C4-2B (cell line): ENCODE results near the gene PRDM8.

Experiments
- CTCF ChIP-seq: fragments of 450-650 bp; conservative IDR thresholded peaks from 2 replicates; pipeline ENCODE4 v1.5.1; 2017; ENCODE audit warnings: mild to moderate bottlenecking
- ZFX ChIP-seq: fragments of 450-650 bp; IDR thresholded peaks from 2 replicates; pipeline ENCODE4 v1.6.1; 2017

GRCh38 chr4:80196259-80196921 is 913 bp upstream of the PRDM8 start:
- no peak for TF ChIP-seq CTCF
- TF ChIP-seq ZFX, result no peak
